Measurements from ENCODE around the gene LDB2. TPM values are rescaled to one million over a fixed set of nuclear protein-coding genes. Genes with fewer than 3 reads are reported as not detected.

The LDB2 gene
- total RNA-seq, 1 donor from 2014 or later = 55.8 TPM

- H3K4me3 ChIP-seq (ENCODE audit: low read length in 3 of 3) = no peak overlapping the region
- peaks cover 0 to 5% (median 0%) of the 10 kb centered on the region in 3 donors for H3K4me1 ChIP-seq (ENCODE audit: control insufficient read depth in 3 of 3, insufficient read depth in 3 of 3, low read length in 3 of 3)
- no peaks in the 10 kb centered on the region for H3K36me3 ChIP-seq (ENCODE audit: control insufficient read depth in 3 of 3, insufficient read depth in 3 of 3, low read length in 3 of 3)
- no peaks in the 10 kb centered on the region for H3K9me3 ChIP-seq (ENCODE audit: control insufficient read depth in 3 of 3, low read length in 3 of 3)
- no peak overlapping the region for H3K9ac ChIP-seq (ENCODE audit: low read depth in 1 of 3, low read length in 3 of 3)
- no peaks in the 10 kb centered on the region for H3K27me3 ChIP-seq (ENCODE audit: control insufficient read depth in 3 of 3, insufficient read depth in 3 of 3, low read length in 3 of 3)
- H3K27ac ChIP-seq (ENCODE audit: low read depth, low read length) = no peak overlapping the region
Measured at GRCh38 chr4:16687845-16688244, 210.6 kb downstream of the LDB2 start.

- no peaks in the 10 kb centered on the region for H3K4me1 ChIP-seq (ENCODE audit: control insufficient read depth in 3 of 3, insufficient read depth in 3 of 3, low read length in 3 of 3)
- H3K9me3 ChIP-seq (ENCODE audit: control insufficient read depth in 3 of 3, low read length in 3 of 3) = no peaks in the 10 kb centered on the region
- no peaks in the 10 kb centered on the region for H3K27me3 ChIP-seq (ENCODE audit: control insufficient read depth in 3 of 3, insufficient read depth in 3 of 3, low read length in 3 of 3)
- H3K36me3 ChIP-seq (ENCODE audit: control insufficient read depth in 3 of 3, insufficient read depth in 3 of 3, low read length in 3 of 3) = no peaks in the 10 kb centered on the region
- no peak overlapping the region for H3K27ac ChIP-seq (ENCODE audit: low read depth, low read length)
- H3K9ac ChIP-seq (ENCODE audit: low read depth in 1 of 3, low read length in 3 of 3) = no peak overlapping the region
- H3K4me3 ChIP-seq (ENCODE audit: low read length in 3 of 3) = no peak overlapping the region
Measured at GRCh38 chr4:16687011-16687410, 211.4 kb downstream of the LDB2 start.

GRCh38 chr4:16686195-16686594, 212.2 kb downstream of the LDB2 start:
- no peaks in the 10 kb centered on the region for H3K27me3 ChIP-seq (ENCODE audit: control insufficient read depth in 3 of 3, insufficient read depth in 3 of 3, low read length in 3 of 3)
- H3K9ac ChIP-seq (ENCODE audit: low read depth in 1 of 3, low read length in 3 of 3) = no peak overlapping the region
- H3K4me3 ChIP-seq (ENCODE audit: low read length in 3 of 3) = no peak overlapping the region

GRCh38 chr4:16685536-16685935, 212.9 kb downstream of the LDB2 start:
- Histone ChIP-seq H3K9ac (ENCODE audit: low read depth in 1 of 3, low read length in 3 of 3) (no peak overlapping the region), H3K27ac (ENCODE audit: low read depth, low read length) (no peak overlapping the region), H3K4me1 (ENCODE audit: control insufficient read depth in 3 of 3, insufficient read depth in 3 of 3, low read length in 3 of 3) (no peaks in the 10 kb centered on the region), H3K27me3 (ENCODE audit: control insufficient read depth in 3 of 3, insufficient read depth in 3 of 3, low read length in 3 of 3) (no peaks in the 10 kb centered on the region), H3K4me3 (ENCODE audit: low read length in 3 of 3) (no peak overlapping the region), H3K9me3 (ENCODE audit: control insufficient read depth in 3 of 3, low read length in 3 of 3) (no peaks in the 10 kb centered on the region), H3K36me3 (ENCODE audit: control insufficient read depth in 3 of 3, insufficient read depth in 3 of 3, low read length in 3 of 3) (no peaks in the 10 kb centered on the region)

More at GRCh38 chr4:16686195-16686594, 212.2 kb downstream of the LDB2 start:
- Histone ChIP-seq H3K27ac (ENCODE audit: low read depth, low read length) (no peak overlapping the region), H3K36me3 (ENCODE audit: control insufficient read depth in 3 of 3, insufficient read depth in 3 of 3, low read length in 3 of 3) (no peaks in the 10 kb centered on the region), H3K4me1 (ENCODE audit: control insufficient read depth in 3 of 3, insufficient read depth in 3 of 3, low read length in 3 of 3) (no peaks in the 10 kb centered on the region), H3K9me3 (ENCODE audit: control insufficient read depth in 3 of 3, low read length in 3 of 3) (no peaks in the 10 kb centered on the region)

GRCh38 chr4:16684935-16685334, 213.5 kb downstream of the LDB2 start:
- Histone ChIP-seq H3K9ac (ENCODE audit: low read depth in 1 of 3, low read length in 3 of 3) (no peak overlapping the region), H3K4me1 (ENCODE audit: control insufficient read depth in 3 of 3, insufficient read depth in 3 of 3, low read length in 3 of 3) (no peaks in the 10 kb centered on the region), H3K27ac (ENCODE audit: low read depth, low read length) (no peak overlapping the region), H3K36me3 (ENCODE audit: control insufficient read depth in 3 of 3, insufficient read depth in 3 of 3, low read length in 3 of 3) (no peaks in the 10 kb centered on the region), H3K9me3 (ENCODE audit: control insufficient read depth in 3 of 3, low read length in 3 of 3) (no peaks in the 10 kb centered on the region), H3K4me3 (ENCODE audit: low read length in 3 of 3) (no peak overlapping the region), H3K27me3 (ENCODE audit: control insufficient read depth in 3 of 3, insufficient read depth in 3 of 3, low read length in 3 of 3) (no peaks in the 10 kb centered on the region)

GRCh38 chr4:16684097-16684496, 214.3 kb downstream of the LDB2 start:
- Histone ChIP-seq H3K36me3 (ENCODE audit: control insufficient read depth in 3 of 3, insufficient read depth in 3 of 3, low read length in 3 of 3) (no peaks in the 10 kb centered on the region), H3K9me3 (ENCODE audit: control insufficient read depth in 3 of 3, low read length in 3 of 3) (no peaks in the 10 kb centered on the region), H3K4me3 (ENCODE audit: low read length in 3 of 3) (no peak overlapping the region), H3K27ac (ENCODE audit: low read depth, low read length) (no peak overlapping the region), H3K4me1 (ENCODE audit: control insufficient read depth in 3 of 3, insufficient read depth in 3 of 3, low read length in 3 of 3) (no peaks in the 10 kb centered on the region), H3K9ac (ENCODE audit: low read depth in 1 of 3, low read length in 3 of 3) (no peak overlapping the region), H3K27me3 (ENCODE audit: control insufficient read depth in 3 of 3, insufficient read depth in 3 of 3, low read length in 3 of 3) (no peaks in the 10 kb centered on the region)

GRCh38 chr4:16682975-16683374, 215.5 kb downstream of the LDB2 start:
- no peak overlapping the region for H3K9ac ChIP-seq (ENCODE audit: low read depth in 1 of 3, low read length in 3 of 3)
- H3K9me3 ChIP-seq (ENCODE audit: control insufficient read depth in 3 of 3, low read length in 3 of 3) = no peaks in the 10 kb centered on the region
- H3K27me3 ChIP-seq (ENCODE audit: control insufficient read depth in 3 of 3, insufficient read depth in 3 of 3, low read length in 3 of 3) = no peaks in the 10 kb centered on the region
- no peaks in the 10 kb centered on the region for H3K36me3 ChIP-seq (ENCODE audit: control insufficient read depth in 3 of 3, insufficient read depth in 3 of 3, low read length in 3 of 3)
- H3K27ac ChIP-seq (ENCODE audit: low read depth, low read length) = no peak overlapping the region
- no peak overlapping the region for H3K4me3 ChIP-seq (ENCODE audit: low read length in 3 of 3)
- H3K4me1 ChIP-seq (ENCODE audit: control insufficient read depth in 3 of 3, insufficient read depth in 3 of 3, low read length in 3 of 3) = no peaks in the 10 kb centered on the region

GRCh38 chr4:16677001-16677944, 221.2 kb downstream of the LDB2 start:
- Histone ChIP-seq H3K4me3 (ENCODE audit: low read length in 3 of 3) (no peak overlapping the region), H3K36me3 (ENCODE audit: control insufficient read depth in 3 of 3, insufficient read depth in 3 of 3, low read length in 3 of 3) (no peaks in the 10 kb centered on the region), H3K4me1 (ENCODE audit: control insufficient read depth in 3 of 3, insufficient read depth in 3 of 3, low read length in 3 of 3) (no peaks in the 10 kb centered on the region), H3K27ac (ENCODE audit: low read depth, low read length) (no peak overlapping the region), H3K27me3 (ENCODE audit: control insufficient read depth in 3 of 3, insufficient read depth in 3 of 3, low read length in 3 of 3) (no peaks in the 10 kb centered on the region), H3K9ac (ENCODE audit: low read depth in 1 of 3, low read length in 3 of 3) (no peak overlapping the region), H3K9me3 (ENCODE audit: control insufficient read depth in 3 of 3, low read length in 3 of 3) (no peaks in the 10 kb centered on the region)

- H3K27me3 ChIP-seq (ENCODE audit: control insufficient read depth in 3 of 3, insufficient read depth in 3 of 3, low read length in 3 of 3) = no peaks in the 10 kb centered on the region
- no peaks in the 10 kb centered on the region for H3K9me3 ChIP-seq (ENCODE audit: control insufficient read depth in 3 of 3, low read length in 3 of 3)
- no peak overlapping the region for H3K9ac ChIP-seq (ENCODE audit: low read depth in 1 of 3, low read length in 3 of 3)
- H3K4me3 ChIP-seq (ENCODE audit: low read length in 3 of 3) = no peak overlapping the region
- H3K4me1 ChIP-seq (ENCODE audit: control insufficient read depth in 3 of 3, insufficient read depth in 3 of 3, low read length in 3 of 3) = no peaks in the 10 kb centered on the region
- no peaks in the 10 kb centered on the region for H3K36me3 ChIP-seq (ENCODE audit: control insufficient read depth in 3 of 3, insufficient read depth in 3 of 3, low read length in 3 of 3)
- H3K27ac ChIP-seq (ENCODE audit: low read depth, low read length) = no peak overlapping the region
Measured at GRCh38 chr4:16676230-16676770, 222.1 kb downstream of the LDB2 start.

GRCh38 chr4:16674082-16674481, 224.4 kb downstream of the LDB2 start:
- Histone ChIP-seq H3K36me3 (ENCODE audit: control insufficient read depth in 3 of 3, insufficient read depth in 3 of 3, low read length in 3 of 3) (no peaks in the 10 kb centered on the region), H3K9me3 (ENCODE audit: control insufficient read depth in 3 of 3, low read length in 3 of 3) (no peaks in the 10 kb centered on the region), H3K4me3 (ENCODE audit: low read length in 3 of 3) (no peak overlapping the region), H3K9ac (ENCODE audit: low read depth in 1 of 3, low read length in 3 of 3) (no peak overlapping the region), H3K4me1 (ENCODE audit: control insufficient read depth in 3 of 3, insufficient read depth in 3 of 3, low read length in 3 of 3) (no peaks in the 10 kb centered on the region), H3K27me3 (ENCODE audit: control insufficient read depth in 3 of 3, insufficient read depth in 3 of 3, low read length in 3 of 3) (no peaks in the 10 kb centered on the region), H3K27ac (ENCODE audit: low read depth, low read length) (no peak overlapping the region)

Data from skeletal muscle tissue (tissue), 4 donors.